ENCODE measurements around the gene KCTD17.

The KCTD17 gene

GRCh38 chr22:37017356-37017755 is 34.2 kb upstream of the KCTD17 start:
- H3K79me2 ChIP-seq (ENCODE audit: insufficient read depth, low read length): peaks cover 60% of the 10 kb centered on the region
- no peaks in the 10 kb centered on the region for H3K9me2 ChIP-seq (replicated peaks; ENCODE audit: low read depth, low read length)
- no peak for TF ChIP-seq EZH2phosphoT487 (IDR thresholded peaks at IDR 0.05; ENCODE audit: borderline replicate concordance)
- TF ChIP-seq, protein P1, sequence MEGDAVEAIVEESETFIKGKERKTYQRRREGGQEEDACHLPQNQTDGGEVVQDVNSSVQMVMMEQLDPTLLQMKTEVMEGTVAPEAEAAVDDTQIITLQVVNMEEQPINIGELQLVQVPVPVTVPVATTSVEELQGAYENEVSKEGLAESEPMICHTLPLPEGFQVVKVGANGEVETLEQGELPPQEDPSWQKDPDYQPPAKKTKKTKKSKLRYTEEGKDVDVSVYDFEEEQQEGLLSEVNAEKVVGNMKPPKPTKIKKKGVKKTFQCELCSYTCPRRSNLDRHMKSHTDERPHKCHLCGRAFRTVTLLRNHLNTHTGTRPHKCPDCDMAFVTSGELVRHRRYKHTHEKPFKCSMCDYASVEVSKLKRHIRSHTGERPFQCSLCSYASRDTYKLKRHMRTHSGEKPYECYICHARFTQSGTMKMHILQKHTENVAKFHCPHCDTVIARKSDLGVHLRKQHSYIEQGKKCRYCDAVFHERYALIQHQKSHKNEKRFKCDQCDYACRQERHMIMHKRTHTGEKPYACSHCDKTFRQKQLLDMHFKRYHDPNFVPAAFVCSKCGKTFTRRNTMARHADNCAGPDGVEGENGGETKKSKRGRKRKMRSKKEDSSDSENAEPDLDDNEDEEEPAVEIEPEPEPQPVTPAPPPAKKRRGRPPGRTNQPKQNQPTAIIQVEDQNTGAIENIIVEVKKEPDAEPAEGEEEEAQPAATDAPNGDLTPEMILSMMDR (conservative IDR thresholded peaks at IDR 0.05; ENCODE audit: low read length): no peak
- H3K9me3 ChIP-seq (ENCODE audit: insufficient read depth, low read depth, low read length): no peaks in the 10 kb centered on the region
- peaks cover 28% of the 10 kb centered on the region for H4K20me1 ChIP-seq (ENCODE audit: insufficient read depth, low read length, poor library complexity, severe bottlenecking)
- peak overlapping the region; percentile 97 for H3K9ac ChIP-seq (ENCODE audit: low read depth, low read length, poor library complexity, severe bottlenecking)
- H3F3A ChIP-seq (ENCODE audit: low read depth): no peaks in the 10 kb centered on the region
- H3K4me3 ChIP-seq (ENCODE audit: low read length, poor library complexity, severe bottlenecking): peak overlapping the region; percentile 95
- H3K36me3 ChIP-seq (ENCODE audit: insufficient read depth, low read length): no peaks in the 10 kb centered on the region
- peaks cover 5% of the 10 kb centered on the region for H3K27me3 ChIP-seq (ENCODE audit: insufficient read depth, low read length, poor library complexity, severe bottlenecking)
- peaks cover 37% of the 10 kb centered on the region for H3K4me1 ChIP-seq (ENCODE audit: insufficient read depth, low read length, poor library complexity, severe bottlenecking)
- no peak overlapping the region for H2AFZ ChIP-seq (ENCODE audit: low read length)
- H3K4me2 ChIP-seq (ENCODE audit: low read depth, low read length, poor library complexity, severe bottlenecking): peak overlapping the region; percentile 88

DNA sequence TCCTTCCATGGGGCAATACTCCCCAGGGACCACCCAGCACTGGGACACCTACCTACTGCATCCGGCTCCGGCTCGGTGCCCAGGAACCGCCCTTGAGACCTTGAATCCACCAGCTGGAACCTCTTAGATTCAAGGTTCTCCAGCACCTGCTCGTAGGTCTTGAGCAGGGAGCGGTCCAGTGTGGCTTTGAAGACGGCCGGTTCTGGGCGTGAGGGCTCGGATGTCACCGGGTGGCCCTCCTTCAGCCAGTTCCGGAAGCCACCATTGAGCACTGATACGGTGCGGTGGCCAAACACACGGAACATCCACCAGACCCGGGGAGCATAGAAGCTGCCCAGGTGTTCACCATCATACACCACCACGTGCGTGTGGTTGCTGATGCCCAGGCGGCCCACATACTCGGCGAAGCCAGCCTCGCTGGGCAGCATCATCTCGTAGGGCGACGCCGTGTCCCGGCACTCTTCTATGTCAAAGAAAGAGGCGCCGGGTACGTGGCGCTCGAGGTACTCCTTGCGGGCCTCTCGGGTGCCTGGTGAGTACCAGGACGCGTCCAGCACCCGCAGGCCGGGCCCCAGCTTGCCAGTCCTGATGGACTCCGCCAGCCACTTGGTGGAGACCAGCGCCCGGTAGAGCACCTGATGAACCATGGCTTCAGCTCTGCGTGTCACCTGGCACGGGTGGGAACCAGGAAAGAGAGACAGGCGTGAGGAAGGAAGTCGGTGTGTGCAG is 33.3 kb upstream of the KCTD17 start:
- peaks cover 35% of the 10 kb centered on the region for H4K20me1 ChIP-seq (ENCODE audit: insufficient read depth, low read length, poor library complexity, severe bottlenecking)
- TF ChIP-seq, protein P1 (conservative IDR thresholded peaks at IDR 0.05; ENCODE audit: low read length): no peak
- no peak for TF ChIP-seq EZH2phosphoT487 (IDR thresholded peaks at IDR 0.05; ENCODE audit: borderline replicate concordance)
- peak overlapping the region; percentile 97 for H3K9ac ChIP-seq (ENCODE audit: low read depth, low read length, poor library complexity, severe bottlenecking)
- no peaks in the 10 kb centered on the region for H3K9me2 ChIP-seq (replicated peaks; ENCODE audit: low read depth, low read length)
- H3K4me1 ChIP-seq (ENCODE audit: insufficient read depth, low read length, poor library complexity, severe bottlenecking): peaks cover 42% of the 10 kb centered on the region
- H3F3A ChIP-seq (ENCODE audit: low read depth): no peaks in the 10 kb centered on the region
- peak overlapping the region; percentile 78; the same call in 1 of the 2 replicates for H2AFZ ChIP-seq (ENCODE audit: low read length)
- peak overlapping the region; percentile 95 for H3K4me3 ChIP-seq (ENCODE audit: low read length, poor library complexity, severe bottlenecking)
- peak overlapping the region; percentile 88 for H3K4me2 ChIP-seq (ENCODE audit: low read depth, low read length, poor library complexity, severe bottlenecking)
- H3K79me2 ChIP-seq (ENCODE audit: insufficient read depth, low read length): peaks cover 69% of the 10 kb centered on the region
- no peaks in the 10 kb centered on the region for H3K36me3 ChIP-seq (ENCODE audit: insufficient read depth, low read length)
- no peaks in the 10 kb centered on the region for H3K9me3 ChIP-seq (ENCODE audit: insufficient read depth, low read depth, low read length)
- peaks cover 5% of the 10 kb centered on the region for H3K27me3 ChIP-seq (ENCODE audit: insufficient read depth, low read length, poor library complexity, severe bottlenecking)

DNA sequence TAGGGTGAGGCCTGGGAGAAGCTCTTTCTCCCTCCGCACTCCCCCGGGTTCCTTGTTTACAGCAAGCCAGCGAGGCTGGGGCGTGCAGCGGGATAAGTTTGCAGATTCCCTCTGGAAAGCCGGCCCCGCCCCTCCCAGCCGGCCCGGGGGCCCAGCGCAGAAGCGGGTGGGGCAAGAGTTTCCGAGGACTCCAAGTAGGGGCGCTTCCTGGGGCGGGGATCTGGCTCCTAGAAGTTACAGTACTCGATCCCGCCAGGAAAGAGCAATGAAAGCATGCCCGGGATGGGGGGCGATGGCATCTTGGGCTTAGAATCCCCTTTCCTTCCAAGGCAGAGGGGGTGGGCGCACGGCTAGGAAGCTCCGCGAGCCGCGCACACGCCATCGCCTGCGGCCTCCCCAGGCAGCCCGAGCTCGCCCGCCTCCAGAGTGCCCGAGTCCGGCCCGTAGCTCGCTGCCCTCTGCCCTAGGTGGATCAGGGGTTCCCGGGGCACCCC is 32.7 kb upstream of the KCTD17 start:
- TF ChIP-seq, protein P1 (conservative IDR thresholded peaks at IDR 0.05; ENCODE audit: low read length): no peak
- no peak for TF ChIP-seq EZH2phosphoT487 (IDR thresholded peaks at IDR 0.05; ENCODE audit: borderline replicate concordance)
- Histone ChIP-seq H4K20me1 (ENCODE audit: insufficient read depth, low read length, poor library complexity, severe bottlenecking) (peaks cover 35% of the 10 kb centered on the region), H3K27me3 (ENCODE audit: insufficient read depth, low read length, poor library complexity, severe bottlenecking) (peaks cover 5% of the 10 kb centered on the region), H3K79me2 (ENCODE audit: insufficient read depth, low read length) (peaks cover 75% of the 10 kb centered on the region), H3K4me3 (ENCODE audit: low read length, poor library complexity, severe bottlenecking) (peak overlapping the region; percentile 95), H3K36me3 (ENCODE audit: insufficient read depth, low read length) (no peaks in the 10 kb centered on the region), H3K9me2 (replicated peaks; ENCODE audit: low read depth, low read length) (no peaks in the 10 kb centered on the region), H3K4me1 (ENCODE audit: insufficient read depth, low read length, poor library complexity, severe bottlenecking) (peaks cover 42% of the 10 kb centered on the region), H2AFZ (ENCODE audit: low read length) (peak overlapping the region; percentile 78), H3K9me3 (ENCODE audit: insufficient read depth, low read depth, low read length) (no peaks in the 10 kb centered on the region), H3K9ac (ENCODE audit: low read depth, low read length, poor library complexity, severe bottlenecking) (peak overlapping the region; percentile 97), H3K4me2 (ENCODE audit: low read depth, low read length, poor library complexity, severe bottlenecking) (peak overlapping the region; percentile 88), H3F3A (ENCODE audit: low read depth) (no peaks in the 10 kb centered on the region)

All from Loucy (cell line).